ENCODE data around the gene SMURF1.

DNA sequence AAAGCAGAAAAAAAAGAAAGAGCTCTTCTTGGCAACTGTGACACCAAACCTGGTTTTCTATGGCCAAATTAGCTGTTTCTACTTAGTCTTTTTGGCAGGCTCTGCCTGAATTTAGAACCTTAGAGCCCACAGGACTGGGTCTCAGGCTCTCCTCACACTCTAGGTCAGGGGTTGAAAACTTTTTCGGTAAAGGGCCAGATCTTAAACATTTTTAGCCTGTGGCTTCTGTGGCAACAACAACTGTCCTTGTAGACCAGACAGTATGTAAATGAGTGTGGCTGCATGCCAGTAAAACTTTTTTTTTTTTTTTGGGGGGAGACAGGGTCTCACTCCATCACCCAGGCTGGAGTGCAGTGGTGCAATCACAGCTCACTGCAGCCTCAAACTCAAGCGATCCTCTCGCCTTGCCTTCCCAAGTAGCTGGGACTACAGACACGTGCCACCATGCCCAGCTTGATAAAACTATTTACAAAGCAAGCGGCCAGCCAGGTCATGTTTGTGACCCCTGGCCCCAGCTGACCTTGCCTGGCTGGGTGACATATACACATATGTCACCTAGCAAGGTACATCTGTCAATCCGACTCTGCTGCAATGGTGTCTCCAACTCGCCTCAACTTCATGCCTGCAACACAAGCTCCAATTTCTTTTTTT is 46.6 kb upstream of the SMURF1 start:
- TF ChIP-seq, protein P1, sequence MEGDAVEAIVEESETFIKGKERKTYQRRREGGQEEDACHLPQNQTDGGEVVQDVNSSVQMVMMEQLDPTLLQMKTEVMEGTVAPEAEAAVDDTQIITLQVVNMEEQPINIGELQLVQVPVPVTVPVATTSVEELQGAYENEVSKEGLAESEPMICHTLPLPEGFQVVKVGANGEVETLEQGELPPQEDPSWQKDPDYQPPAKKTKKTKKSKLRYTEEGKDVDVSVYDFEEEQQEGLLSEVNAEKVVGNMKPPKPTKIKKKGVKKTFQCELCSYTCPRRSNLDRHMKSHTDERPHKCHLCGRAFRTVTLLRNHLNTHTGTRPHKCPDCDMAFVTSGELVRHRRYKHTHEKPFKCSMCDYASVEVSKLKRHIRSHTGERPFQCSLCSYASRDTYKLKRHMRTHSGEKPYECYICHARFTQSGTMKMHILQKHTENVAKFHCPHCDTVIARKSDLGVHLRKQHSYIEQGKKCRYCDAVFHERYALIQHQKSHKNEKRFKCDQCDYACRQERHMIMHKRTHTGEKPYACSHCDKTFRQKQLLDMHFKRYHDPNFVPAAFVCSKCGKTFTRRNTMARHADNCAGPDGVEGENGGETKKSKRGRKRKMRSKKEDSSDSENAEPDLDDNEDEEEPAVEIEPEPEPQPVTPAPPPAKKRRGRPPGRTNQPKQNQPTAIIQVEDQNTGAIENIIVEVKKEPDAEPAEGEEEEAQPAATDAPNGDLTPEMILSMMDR (conservative IDR thresholded peaks at IDR 0.05 in 1 of 2, IDR thresholded peaks at IDR 0.05 in 1 of 2; ENCODE audit: extremely low read depth in 1 of 2, insufficient read depth in 1 of 2, low read depth in 1 of 2, low read length in 2 of 2): no peak
- no peak for TF ChIP-seq EZH2 (IDR thresholded peaks at IDR 0.05; ENCODE audit: borderline replicate concordance, low read length)

Measured in mammary epithelial cell (primary cell).